Measurements from ENCODE around the gene ASB12. TPM values are rescaled to one million over a fixed set of nuclear protein-coding genes. Genes with fewer than 3 reads are reported as not detected.
A peak's percentile ranks its signal among the peaks of the same experiment; 100 is the strongest.

ASB12 gene
- total RNA-seq, 2 experiments from 2014 or later = 0.27 TPM; not detected in 1

- intact Hi-C loops (cut with micrococcal nuclease) = no loop called here
- POLR2A ChIA-PET = interaction anchor here (2.1 kb wide), 1 partner anchor 16 kb away, joined by 5 read pairs; no protein-coding TSS in a partner anchor
- DNase-seq = no peak
- Mint-ChIP-seq H3K4me1 (ENCODE audit: low read depth) (peaks cover 17% of the 10 kb centered on the region), H3K9me3 (no peaks in the 10 kb centered on the region), H3K4me3 (peak overlapping the region; percentile 79), H3K36me3 (ENCODE audit: low read depth) (no peaks in the 10 kb centered on the region), H3K27ac (no peak overlapping the region), H3K27me3 (no peaks in the 10 kb centered on the region)
- TF ChIP-seq CTCF (IDR thresholded peaks at IDR 0.05) = no peak
- CTCF ChIA-PET = no interaction called here
- no peak for ATAC-seq
Observed at GRCh38 chrX:64204252-64204651, 26.2 kb downstream of the ASB12 start.

- no peak overlapping the region for H3K27ac Mint-ChIP-seq
- TF ChIP-seq CTCF (IDR thresholded peaks at IDR 0.05) = no peak
- no peaks in the 10 kb centered on the region for H3K36me3 Mint-ChIP-seq (ENCODE audit: low read depth)
- ChIA-PET CTCF (no interaction called here), POLR2A (no interaction called here)
- H3K27me3 Mint-ChIP-seq = no peaks in the 10 kb centered on the region
- intact Hi-C loops (cut with micrococcal nuclease) = no loop called here
- H3K4me3 Mint-ChIP-seq = no peak overlapping the region
- no peaks in the 10 kb centered on the region for H3K9me3 Mint-ChIP-seq
- H3K4me1 Mint-ChIP-seq (ENCODE audit: low read depth) = peaks cover 24% of the 10 kb centered on the region
- ATAC-seq = no peak
- DNase-seq = no peak
Observed at GRCh38 chrX:64202808-64203325, 27.5 kb downstream of the ASB12 start.

GRCh38 chrX:64198036-64198435 lies 32.4 kb downstream of the ASB12 start:
- Mint-ChIP-seq H3K4me3 (no peak overlapping the region), H3K27me3 (no peaks in the 10 kb centered on the region), H3K36me3 (ENCODE audit: low read depth) (peaks cover 3% of the 10 kb centered on the region), H3K9me3 (no peaks in the 10 kb centered on the region), H3K4me1 (ENCODE audit: low read depth) (peaks cover 12% of the 10 kb centered on the region), H3K27ac (no peak overlapping the region)
- no peak for ATAC-seq
- ChIA-PET POLR2A (no interaction called here), CTCF (no interaction called here)
- no peak for TF ChIP-seq CTCF (IDR thresholded peaks at IDR 0.05)
- DNase-seq = no peak
- intact Hi-C loops (cut with micrococcal nuclease) = no loop called here

GRCh38 chrX:64196606-64197005 lies 33.8 kb downstream of the ASB12 start:
- H3K4me1 Mint-ChIP-seq (ENCODE audit: low read depth) = peaks cover 6% of the 10 kb centered on the region
- CTCF ChIA-PET = no interaction called here
- no peak for TF ChIP-seq CTCF (IDR thresholded peaks at IDR 0.05)
- POLR2A ChIA-PET = no interaction called here
- H3K36me3 Mint-ChIP-seq (ENCODE audit: low read depth) = peaks cover 9% of the 10 kb centered on the region
- intact Hi-C loops (cut with micrococcal nuclease) = no loop called here
- H3K27ac Mint-ChIP-seq = no peak overlapping the region
- no peak for DNase-seq
- H3K4me3 Mint-ChIP-seq = no peak overlapping the region
- H3K9me3 Mint-ChIP-seq = no peaks in the 10 kb centered on the region
- H3K27me3 Mint-ChIP-seq = no peaks in the 10 kb centered on the region
- no peak for ATAC-seq

GRCh38 chrX:64195862-64196261 lies 34.5 kb downstream of the ASB12 start:
- Mint-ChIP-seq H3K9me3 (no peaks in the 10 kb centered on the region), H3K4me3 (no peak overlapping the region), H3K27ac (no peak overlapping the region), H3K36me3 (ENCODE audit: low read depth) (peaks cover 11% of the 10 kb centered on the region), H3K4me1 (ENCODE audit: low read depth) (peaks cover 6% of the 10 kb centered on the region), H3K27me3 (no peaks in the 10 kb centered on the region)
- ChIA-PET POLR2A (no interaction called here), CTCF (no interaction called here)
- no peak for DNase-seq
- no peak for TF ChIP-seq CTCF (IDR thresholded peaks at IDR 0.05)
- no peak for ATAC-seq
- intact Hi-C loops (cut with micrococcal nuclease) = no loop called here
